PC-9 (cell line): ENCODE data around the gene SH3RF3. TPM values are rescaled to one million over a fixed set of nuclear protein-coding genes. Genes with fewer than 3 reads are reported as not detected.

Experiments used
- BruUV-seq: library from RNA; stranded (reverse); fragments of 400-500 nt; replicated peaks from 2 replicates; lab custom pipeline; 2021; lab: Mats Ljungman, UMichigan
- CTCF ChIA-PET: fragments of 300-600 bp; sonication (Branson Sonifier 250); formaldehyde crosslinking; loops from one replicate; lab custom pipeline; 2022; ENCODE audit warnings: antibody characterized with exemption; lab: Charles Lee
- POLR2A ChIA-PET: fragments of 300-600 bp; sonication (Branson Sonifier 250); formaldehyde crosslinking; loops from one replicate; lab custom pipeline; 2022; ENCODE audit warnings: antibody characterized with exemption; ENCODE audit not compliant: unreplicated experiment; lab: Charles Lee
- DNase-seq, 2 experiments: peaks; one replicate each; pipeline versions ENCODE4 v3.0.0 to v3.0.0-alpha.2; 2015 to 2022; ENCODE audit warnings: mixed read lengths in 1 of 2
- H2AFZ ChIP-seq: fragments of 200-600 bp; sonication (generic); 2 replicates; pipeline ENCODE4 v1.8.1; 2017; ENCODE audit warnings: antibody characterized with exemption
- H3F3A ChIP-seq: fragments of 200-600 bp; sonication (generic); 2 replicates; pipeline ENCODE4 v1.8.1; 2017; ENCODE audit warnings: antibody characterized with exemption, mild to moderate bottlenecking, low read depth; ENCODE audit not compliant: insufficient read depth
- H3K27ac ChIP-seq: fragments of 200-600 bp; sonication (generic); 2 replicates; pipeline ENCODE4 v1.6.1; 2016; ENCODE audit warnings: mixed run types
- H3K27me3 ChIP-seq: fragments of 200-600 bp; sonication (generic); 2 replicates; pipeline ENCODE4 v1.6.1; 2016; ENCODE audit warnings: low read depth, mixed run types; ENCODE audit not compliant: insufficient read depth
- H3K36me3 ChIP-seq: fragments of 200-600 bp; sonication (generic); 2 replicates; pipeline ENCODE4 v1.6.1; 2016; ENCODE audit warnings: low read depth, mixed run types
- H3K4me1 ChIP-seq: fragments of 200-600 bp; sonication (generic); replicated peaks from 2 replicates; pipeline ENCODE4 v1.6.1; 2016; ENCODE audit warnings: mixed run types; ENCODE audit not compliant: insufficient read depth
- H3K4me2 ChIP-seq: fragments of 200-600 bp; sonication (generic); 2 replicates; pipeline ENCODE4 v1.6.1; 2017; ENCODE audit warnings: mixed run types
- H3K4me3 ChIP-seq: fragments of 200-600 bp; sonication (generic); 2 replicates; pipeline ENCODE4 v1.6.1; 2016; ENCODE audit warnings: mixed run types
- H3K79me2 ChIP-seq: fragments of 200-600 bp; sonication (generic); 2 replicates; pipeline ENCODE4 v1.6.1; 2017; ENCODE audit warnings: low read depth, mixed run types
- H3K9me2 ChIP-seq: fragments of 200-600 bp; sonication (generic); 2 replicates; pipeline ENCODE4 v1.8.1; 2017; ENCODE audit warnings: mild to moderate bottlenecking; ENCODE audit not compliant: insufficient read depth
- H3K9me3 ChIP-seq: fragments of 200-600 bp; sonication (generic); 2 replicates; pipeline ENCODE4 v1.8.1; 2016; ENCODE audit warnings: low read depth; ENCODE audit not compliant: insufficient read depth
- H4K20me1 ChIP-seq: fragments of 200-600 bp; sonication (generic); 2 replicates; pipeline ENCODE4 v1.8.1; 2017; ENCODE audit not compliant: insufficient read depth
- EZH2 ChIP-seq: fragments of 200-600 bp; sonication (generic); IDR thresholded peaks from 2 replicates; pipeline ENCODE4 v1.8.0; 2017; ENCODE audit warnings: antibody characterized with exemption, low read depth
- intact Hi-C: fragments of 100-400 bp; cut with micrococcal nuclease; formaldehyde crosslinking; loops from one replicate; pipeline ENCODE4 v1.10.0; 2022; ENCODE audit not compliant: unreplicated experiment
- total RNA-seq: library from RNA; stranded (reverse); gene quantifications from 2 replicates; pipeline ENCODE4 v1.2.3, GENCODE V29; 2021
- TF ChIP-seq, protein P1 (sequence below): fragments of 200-600 bp; sonication (generic); conservative IDR thresholded peaks from 2 replicates; pipeline ENCODE4 v1.6.1; 2017; ENCODE audit warnings: mixed run types, antibody characterized with exemption, mild to moderate bottlenecking, moderate library complexity

SH3RF3 gene
- total RNA-seq, 1 experiment from 2014 or later, result 6.1 TPM

DNA sequence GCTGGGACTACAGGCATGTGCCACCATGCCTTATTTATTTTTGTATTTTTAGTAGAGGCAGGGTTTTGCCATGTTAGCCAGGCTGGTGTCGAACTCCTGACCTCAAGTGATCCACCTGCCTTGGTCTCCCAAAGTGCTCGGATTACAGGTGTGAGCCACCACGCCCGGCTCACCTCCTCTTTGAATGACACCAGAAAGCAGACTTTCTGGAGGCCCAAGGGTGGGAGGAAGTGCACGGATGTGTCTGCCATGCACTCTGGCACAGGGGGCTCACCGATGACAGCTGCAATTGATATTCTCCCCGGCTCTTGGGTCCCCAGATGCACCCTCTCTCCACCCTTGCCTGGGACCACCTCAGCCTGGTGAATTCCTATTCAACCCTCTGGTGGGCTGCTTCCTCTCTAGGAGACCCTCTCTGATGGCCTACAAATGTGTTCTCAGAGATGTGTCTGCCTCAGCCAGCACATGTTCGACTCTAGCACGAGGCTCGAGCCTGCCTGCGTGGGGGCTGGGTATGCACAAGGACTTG lies 397.5 kb downstream of the SH3RF3 start:
- Histone ChIP-seq H3K4me3 (no peak overlapping the region), H3K9me3 (no peaks in the 10 kb centered on the region), H2AFZ (no peak overlapping the region), H3K4me1 (no peaks in the 10 kb centered on the region), H3K27ac (no peak overlapping the region), H3K4me2 (no peak overlapping the region), H4K20me1 (no peaks in the 10 kb centered on the region), H3F3A (no peaks in the 10 kb centered on the region), H3K27me3 (no peaks in the 10 kb centered on the region), H3K36me3 (no peaks in the 10 kb centered on the region), H3K9me2 (no peaks in the 10 kb centered on the region), H3K79me2 (no peaks in the 10 kb centered on the region)
- DNase-seq, result no peak
- no TSS peak for BruUV-seq
- TF ChIP-seq EZH2, result no peak
- TF ChIP-seq, protein P1, sequence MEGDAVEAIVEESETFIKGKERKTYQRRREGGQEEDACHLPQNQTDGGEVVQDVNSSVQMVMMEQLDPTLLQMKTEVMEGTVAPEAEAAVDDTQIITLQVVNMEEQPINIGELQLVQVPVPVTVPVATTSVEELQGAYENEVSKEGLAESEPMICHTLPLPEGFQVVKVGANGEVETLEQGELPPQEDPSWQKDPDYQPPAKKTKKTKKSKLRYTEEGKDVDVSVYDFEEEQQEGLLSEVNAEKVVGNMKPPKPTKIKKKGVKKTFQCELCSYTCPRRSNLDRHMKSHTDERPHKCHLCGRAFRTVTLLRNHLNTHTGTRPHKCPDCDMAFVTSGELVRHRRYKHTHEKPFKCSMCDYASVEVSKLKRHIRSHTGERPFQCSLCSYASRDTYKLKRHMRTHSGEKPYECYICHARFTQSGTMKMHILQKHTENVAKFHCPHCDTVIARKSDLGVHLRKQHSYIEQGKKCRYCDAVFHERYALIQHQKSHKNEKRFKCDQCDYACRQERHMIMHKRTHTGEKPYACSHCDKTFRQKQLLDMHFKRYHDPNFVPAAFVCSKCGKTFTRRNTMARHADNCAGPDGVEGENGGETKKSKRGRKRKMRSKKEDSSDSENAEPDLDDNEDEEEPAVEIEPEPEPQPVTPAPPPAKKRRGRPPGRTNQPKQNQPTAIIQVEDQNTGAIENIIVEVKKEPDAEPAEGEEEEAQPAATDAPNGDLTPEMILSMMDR, result no peak
- ChIA-PET CTCF (no interaction called here), POLR2A (no interaction called here)
- intact Hi-C loops, result no loop called here

DNA sequence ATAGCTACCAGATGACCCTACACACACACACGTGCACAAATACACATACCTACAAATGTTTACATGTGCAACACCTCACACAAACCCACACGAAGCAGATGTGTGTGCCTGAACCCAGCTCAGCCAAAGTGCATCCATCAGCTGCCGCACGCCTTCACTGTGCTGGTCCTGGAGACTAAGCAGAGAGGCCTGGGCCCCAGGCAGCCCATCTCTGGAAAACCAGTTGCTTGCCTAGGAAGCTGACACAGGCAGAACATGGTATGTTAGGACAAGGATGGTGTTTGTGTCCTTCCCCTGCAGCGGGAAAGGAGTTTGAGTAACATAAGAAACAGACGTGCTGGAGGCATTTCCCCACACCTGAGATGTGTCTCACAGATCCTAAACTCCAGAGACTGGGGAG lies 398.1 kb downstream of the SH3RF3 start:
- ChIA-PET CTCF (no interaction called here), POLR2A (no interaction called here)
- BruUV-seq, result no TSS peak
- no peak overlapping the region for H3K4me2 ChIP-seq
- H3K36me3 ChIP-seq, result no peaks in the 10 kb centered on the region
- H3K9me3 ChIP-seq, result no peaks in the 10 kb centered on the region
- H3K4me3 ChIP-seq, result no peak overlapping the region
- no peak for TF ChIP-seq EZH2
- TF ChIP-seq, protein P1, result no peak
- no peaks in the 10 kb centered on the region for H3K4me1 ChIP-seq
- no peaks in the 10 kb centered on the region for H3K79me2 ChIP-seq
- intact Hi-C loops, result no loop called here
- H3F3A ChIP-seq, result no peaks in the 10 kb centered on the region
- DNase-seq, result no peak
- H3K27me3 ChIP-seq, result no peaks in the 10 kb centered on the region
- no peaks in the 10 kb centered on the region for H4K20me1 ChIP-seq
- H3K27ac ChIP-seq, result no peak overlapping the region
- H2AFZ ChIP-seq, result no peak overlapping the region
- H3K9me2 ChIP-seq, result no peaks in the 10 kb centered on the region

DNA sequence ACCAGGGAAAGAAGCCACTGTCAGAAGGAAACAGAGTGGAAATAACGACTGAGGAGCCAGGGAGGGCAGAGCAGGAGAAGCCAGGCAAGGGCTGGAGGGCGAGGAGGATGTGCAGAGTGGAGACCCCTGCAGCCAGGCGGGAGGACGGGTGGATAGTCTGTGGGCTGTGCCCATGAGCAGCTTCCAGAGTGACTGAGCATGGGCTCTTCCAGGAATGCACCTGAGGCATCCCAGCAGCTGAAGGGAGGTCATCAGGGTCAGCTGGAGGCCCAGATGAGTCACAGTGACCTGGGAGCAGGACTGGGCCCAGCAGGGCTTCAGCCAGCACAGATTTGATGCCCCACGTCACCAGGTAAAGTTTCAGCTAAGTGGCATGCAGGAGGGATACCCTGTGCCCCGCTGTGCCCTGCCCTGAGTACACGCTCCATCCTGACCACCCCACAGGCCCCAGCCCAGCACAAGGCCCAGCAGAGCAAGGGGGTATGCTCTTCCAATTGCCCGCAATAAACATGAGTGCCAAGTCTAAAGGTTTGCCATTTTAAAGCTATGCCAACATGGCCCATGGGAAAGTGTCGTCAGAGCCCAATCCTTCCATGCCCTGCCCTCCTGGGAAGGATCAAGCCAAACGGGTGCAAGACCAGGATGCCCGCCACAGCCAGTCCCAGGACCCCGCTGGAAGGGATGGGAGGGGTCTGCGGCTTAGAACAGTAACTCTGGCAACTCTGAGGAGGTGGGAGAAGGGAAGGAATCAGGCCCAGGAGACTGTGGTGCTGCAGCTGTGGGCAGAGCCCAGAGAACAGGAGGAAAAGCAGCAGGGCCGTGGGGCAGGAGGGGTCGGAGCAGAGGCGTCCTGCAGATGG lies 399.1 kb downstream of the SH3RF3 start:
- Histone ChIP-seq H3K27ac (no peak overlapping the region), H3K9me2 (no peaks in the 10 kb centered on the region), H3K79me2 (no peaks in the 10 kb centered on the region), H3K9me3 (no peaks in the 10 kb centered on the region), H3K27me3 (no peaks in the 10 kb centered on the region), H3K4me3 (no peak overlapping the region), H3F3A (no peaks in the 10 kb centered on the region), H3K4me1 (no peaks in the 10 kb centered on the region), H4K20me1 (no peaks in the 10 kb centered on the region), H2AFZ (no peak overlapping the region), H3K4me2 (no peak overlapping the region), H3K36me3 (no peaks in the 10 kb centered on the region)
- DNase-seq, result no peak
- CTCF ChIA-PET, result interaction anchor here (0.7 kb wide), 1 partner anchor 642 kb away, joined by 3 read pairs; no protein-coding TSS in a partner anchor
- intact Hi-C loops, result no loop called here
- TF ChIP-seq EZH2, result no peak
- POLR2A ChIA-PET, result no interaction called here
- no TSS peak for BruUV-seq
